ENCODE data around the gene UGT1A8.

DNA sequence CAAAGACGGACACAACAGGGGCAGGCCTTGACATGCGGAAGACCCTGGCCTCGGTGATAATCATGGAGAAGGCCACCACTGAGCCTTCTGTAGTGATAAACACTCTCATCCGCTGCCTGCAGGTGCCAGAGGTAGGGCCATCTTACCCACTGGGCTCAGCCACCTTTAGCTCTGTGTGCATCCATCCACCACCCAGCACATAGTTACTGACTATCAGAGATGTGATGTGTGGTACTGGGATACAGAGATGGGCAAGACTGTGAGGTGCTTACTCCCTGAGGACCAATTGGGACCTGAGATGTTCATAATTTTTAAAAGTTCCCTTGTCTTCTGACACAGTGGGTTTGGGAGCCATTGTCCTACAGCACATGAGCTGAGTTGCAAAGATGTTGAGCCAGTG lies 162.3 kb downstream of the UGT1A8 start:
- no peak for TF ChIP-seq CTCF (IDR thresholded peaks at IDR 0.05; ENCODE audit: poor library complexity)
- TF ChIP-seq EZH2 (IDR thresholded peaks at IDR 0.05; ENCODE audit: borderline replicate concordance): no peak

All from hepatocyte (in vitro differentiated cells).